ENCODE data around the gene SPINK8. TPM values are rescaled to one million over a fixed set of nuclear protein-coding genes. Genes with fewer than 3 reads are reported as not detected.

Gene SPINK8
- total RNA-seq, 4 donors from 2014 or later, result not detected

- no peaks in the 10 kb centered on the region for H3K36me3 ChIP-seq
- no peak overlapping the region for H3K27ac ChIP-seq
- intact Hi-C loops (cut with DNase I; ENCODE audit: low total_unique reads) (no loop called here), in situ Hi-C loops (cut with MboI; ENCODE audit: low pct_ligation_motif_present in 1 of 4, low pct_unique_long_range_greater_than_20kb in 1 of 4, low sequenced_read_pairs in 3 of 4) (no loop called here)
- H3K9me3 ChIP-seq, result no peaks in the 10 kb centered on the region
- H3K27me3 ChIP-seq, result no peaks in the 10 kb centered on the region
- no peaks in the 10 kb centered on the region for H3K4me1 ChIP-seq
- DNase-seq, result no peak
- TF ChIP-seq, protein P1, sequence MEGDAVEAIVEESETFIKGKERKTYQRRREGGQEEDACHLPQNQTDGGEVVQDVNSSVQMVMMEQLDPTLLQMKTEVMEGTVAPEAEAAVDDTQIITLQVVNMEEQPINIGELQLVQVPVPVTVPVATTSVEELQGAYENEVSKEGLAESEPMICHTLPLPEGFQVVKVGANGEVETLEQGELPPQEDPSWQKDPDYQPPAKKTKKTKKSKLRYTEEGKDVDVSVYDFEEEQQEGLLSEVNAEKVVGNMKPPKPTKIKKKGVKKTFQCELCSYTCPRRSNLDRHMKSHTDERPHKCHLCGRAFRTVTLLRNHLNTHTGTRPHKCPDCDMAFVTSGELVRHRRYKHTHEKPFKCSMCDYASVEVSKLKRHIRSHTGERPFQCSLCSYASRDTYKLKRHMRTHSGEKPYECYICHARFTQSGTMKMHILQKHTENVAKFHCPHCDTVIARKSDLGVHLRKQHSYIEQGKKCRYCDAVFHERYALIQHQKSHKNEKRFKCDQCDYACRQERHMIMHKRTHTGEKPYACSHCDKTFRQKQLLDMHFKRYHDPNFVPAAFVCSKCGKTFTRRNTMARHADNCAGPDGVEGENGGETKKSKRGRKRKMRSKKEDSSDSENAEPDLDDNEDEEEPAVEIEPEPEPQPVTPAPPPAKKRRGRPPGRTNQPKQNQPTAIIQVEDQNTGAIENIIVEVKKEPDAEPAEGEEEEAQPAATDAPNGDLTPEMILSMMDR (IDR thresholded peaks at IDR 0.05), result no peak
- no peak for TF ChIP-seq EP300 (IDR thresholded peaks at IDR 0.05; ENCODE audit: low read depth)
- TF ChIP-seq POLR2AphosphoS5 (IDR thresholded peaks at IDR 0.05), result no peak
- no peak for TF ChIP-seq POLR2A (IDR thresholded peaks at IDR 0.05)
- no peak overlapping the region for H3K4me3 ChIP-seq
- WGBS, 2 donors (ENCODE audit: low coverage in 1 of 2), result 98% methylated on average over 3 of the region's 3 CpGs; no CpG with 5 or more reads in 1 of the 2 donors
Observed at GRCh38 chr3:48286308-48286707, 47.2 kb downstream of the SPINK8 start.

- H3K27ac ChIP-seq, result no peak overlapping the region
- H3K36me3 ChIP-seq, result no peaks in the 10 kb centered on the region
- no peaks in the 10 kb centered on the region for H3K27me3 ChIP-seq
- no peak for DNase-seq
- in situ Hi-C loops (cut with MboI; ENCODE audit: low pct_ligation_motif_present in 1 of 4, low pct_unique_long_range_greater_than_20kb in 1 of 4, low sequenced_read_pairs in 3 of 4), result no loop called here
- no peak overlapping the region for H3K4me3 ChIP-seq
- WGBS, 2 donors (ENCODE audit: low coverage in 1 of 2), result 56 to 91% methylated on average over 1 of the region's 1 CpG
- intact Hi-C loops (cut with DNase I; ENCODE audit: low total_unique reads), result no loop called here
- no peaks in the 10 kb centered on the region for H3K9me3 ChIP-seq
- no peaks in the 10 kb centered on the region for H3K4me1 ChIP-seq
- no peak for TF ChIP-seq EP300 (IDR thresholded peaks at IDR 0.05; ENCODE audit: low read depth)
- TF ChIP-seq POLR2A (IDR thresholded peaks at IDR 0.05), result no peak
- TF ChIP-seq POLR2AphosphoS5 (IDR thresholded peaks at IDR 0.05), result no peak
- TF ChIP-seq, protein P1 (IDR thresholded peaks at IDR 0.05), result no peak
Observed at GRCh38 chr3:48285675-48286074, 47.8 kb downstream of the SPINK8 start.

DNA sequence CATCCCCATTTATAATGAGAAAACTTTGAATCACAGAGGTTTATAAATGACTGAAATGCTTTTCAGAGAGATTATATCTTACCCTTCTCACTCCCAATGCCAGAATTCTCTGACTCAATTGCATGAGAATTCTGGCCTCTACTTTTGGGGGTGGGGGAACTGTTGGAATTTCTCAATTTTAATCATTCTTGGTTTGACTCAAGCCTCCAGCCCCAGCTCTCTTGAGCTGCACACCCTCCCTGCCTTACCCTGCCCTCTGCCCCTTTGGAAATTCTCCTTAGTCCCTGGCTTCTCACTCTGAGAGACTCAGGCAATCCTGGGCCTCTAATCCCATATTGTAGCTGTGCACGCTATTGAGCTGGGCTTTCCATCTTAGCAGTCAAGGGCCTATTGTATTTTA, 48.3 kb downstream of the SPINK8 start:
- intact Hi-C loops (cut with DNase I; ENCODE audit: low total_unique reads), result no loop called here
- no peaks in the 10 kb centered on the region for H3K9me3 ChIP-seq
- H3K27me3 ChIP-seq, result no peaks in the 10 kb centered on the region
- H3K27ac ChIP-seq, result no peak overlapping the region
- 100% methylated on average over 1 of the region's 1 CpG for WGBS, 2 donors (ENCODE audit: low coverage in 1 of 2)
- H3K4me1 ChIP-seq, result no peaks in the 10 kb centered on the region
- no peak for DNase-seq
- no peak for TF ChIP-seq POLR2A (IDR thresholded peaks at IDR 0.05)
- TF ChIP-seq, protein P1 (IDR thresholded peaks at IDR 0.05), result no peak
- no peak for TF ChIP-seq POLR2AphosphoS5 (IDR thresholded peaks at IDR 0.05)
- no peak for TF ChIP-seq EP300 (IDR thresholded peaks at IDR 0.05; ENCODE audit: low read depth)
- H3K4me3 ChIP-seq, result no peak overlapping the region
- no peaks in the 10 kb centered on the region for H3K36me3 ChIP-seq
- in situ Hi-C loops (cut with MboI; ENCODE audit: low pct_ligation_motif_present in 1 of 4, low pct_unique_long_range_greater_than_20kb in 1 of 4, low sequenced_read_pairs in 3 of 4), result no loop called here

DNA sequence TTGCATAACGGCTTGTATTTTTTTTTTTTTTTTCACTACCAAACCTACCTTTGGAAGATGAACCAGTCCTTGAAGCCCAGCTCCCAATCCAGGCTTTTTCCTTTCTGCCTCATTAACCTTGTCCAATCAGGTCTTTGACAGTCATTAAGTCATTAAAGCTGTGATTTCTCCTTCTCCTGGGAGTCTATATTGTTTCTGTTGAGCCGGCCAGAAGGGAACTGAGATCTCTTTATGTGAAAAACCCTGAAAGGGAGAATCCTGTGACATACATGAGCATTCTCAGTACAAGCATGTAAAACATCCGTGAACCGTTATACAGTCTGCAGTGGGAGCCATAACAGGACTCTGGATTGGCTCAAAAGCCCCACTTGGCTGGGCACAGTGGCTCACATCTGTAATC, 52.6 kb downstream of the SPINK8 start:
- Histone ChIP-seq H3K9me3 (no peaks in the 10 kb centered on the region), H3K36me3 (no peaks in the 10 kb centered on the region), H3K27me3 (no peaks in the 10 kb centered on the region), H3K4me3 (no peak overlapping the region), H3K27ac (no peak overlapping the region), H3K4me1 (no peaks in the 10 kb centered on the region)
- TF ChIP-seq POLR2AphosphoS5 (IDR thresholded peaks at IDR 0.05) (no peak), EP300 (IDR thresholded peaks at IDR 0.05; ENCODE audit: low read depth) (no peak), POLR2A (IDR thresholded peaks at IDR 0.05) (no peak)
- TF ChIP-seq, protein P1 (IDR thresholded peaks at IDR 0.05), result no peak
- in situ Hi-C loops (cut with MboI; ENCODE audit: low pct_ligation_motif_present in 1 of 4, low pct_unique_long_range_greater_than_20kb in 1 of 4, low sequenced_read_pairs in 3 of 4) (no loop called here), intact Hi-C loops (cut with DNase I; ENCODE audit: low total_unique reads) (no loop called here)
- WGBS, 2 donors (ENCODE audit: low coverage in 1 of 2), result 73 to 85% methylated on average over 2 to 4 of the region's 4 CpGs
- no peak for DNase-seq

Measured in transverse colon (tissue), 4 donors.